ENCODE results near the gene BNC2.

GRCh38 chr9:16485575-16486321, 384.7 kb downstream of the BNC2 start:
- TF ChIP-seq EZH2 (IDR thresholded peaks at IDR 0.05; ENCODE audit: borderline replicate concordance, low read length) (no peak), CTCF (IDR thresholded peaks at IDR 0.05; ENCODE audit: low read length) (no peak)
